NCI-H2227 (cell line): Measurements from ENCODE around the gene ATP6V0D1.

ENCODE experiments used
- DNase-seq: peaks from one replicate; lab custom pipeline; 2025; ENCODE audit not compliant: unreplicated experiment; lab: John Stamatoyannopoulos, UW

The ATP6V0D1 gene

GRCh38 chr16:67409631-67410030 lies 71.3 kb downstream of the ATP6V0D1 start:
- DNase-seq: no peak

GRCh38 chr16:67407788-67408452 lies 73.0 kb downstream of the ATP6V0D1 start:
- no peak for DNase-seq

- no peak for DNase-seq
Measured at GRCh38 chr16:67407176-67407787, 73.7 kb downstream of the ATP6V0D1 start.

GRCh38 chr16:67406111-67406971 lies 74.6 kb downstream of the ATP6V0D1 start:
- DNase-seq: no peak

- no peak for DNase-seq
Measured at GRCh38 chr16:67405336-67405735, 75.6 kb downstream of the ATP6V0D1 start.

- DNase-seq: no peak
Measured at GRCh38 chr16:67404740-67405226, 76.2 kb downstream of the ATP6V0D1 start.

- DNase-seq: no peak
Measured at GRCh38 chr16:67403976-67404555, 76.9 kb downstream of the ATP6V0D1 start.

GRCh38 chr16:67400901-67401300 lies 80.1 kb downstream of the ATP6V0D1 start:
- DNase-seq: no peak

- DNase-seq: no peak
Measured at GRCh38 chr16:67399749-67400704, 80.9 kb downstream of the ATP6V0D1 start.

- DNase-seq: no peak
Measured at GRCh38 chr16:67399218-67399733, 81.7 kb downstream of the ATP6V0D1 start.

GRCh38 chr16:67398546-67399217 lies 82.3 kb downstream of the ATP6V0D1 start:
- DNase-seq: no peak

GRCh38 chr16:67397812-67398545 lies 83.0 kb downstream of the ATP6V0D1 start:
- no peak for DNase-seq

- no peak for DNase-seq
Measured at GRCh38 chr16:67397036-67397801, 83.7 kb downstream of the ATP6V0D1 start.

- DNase-seq: peak; percentile 92
Measured at GRCh38 chr16:67396159-67397035, 84.6 kb downstream of the ATP6V0D1 start.

- peak; percentile 62 for DNase-seq
Measured at GRCh38 chr16:67395458-67396158, 85.3 kb downstream of the ATP6V0D1 start.

GRCh38 chr16:67395105-67395457 lies 85.9 kb downstream of the ATP6V0D1 start:
- DNase-seq: no peak
